WTC11 (cell line): ENCODE data around the gene RNF150. TPM values are rescaled to one million over a fixed set of nuclear protein-coding genes. Genes with fewer than 3 reads are reported as not detected.

Experiments used
- ATAC-seq: fragments of 200-7000 bp; cut with Tn5 transposase; 2 replicates; pipeline ENCODE4 v1.10.0; 2021; ENCODE audit warnings: mild to moderate bottlenecking, moderate library complexity
- CTCF ChIA-PET: fragments of 300-600 bp; sonication (Branson Sonifier 250); formaldehyde crosslinking; loops from one replicate; lab custom pipeline; 2021; ENCODE audit warnings: antibody characterized with exemption; lab: Charles Lee
- POLR2A ChIA-PET: fragments of 350-600 bp; sonication (Branson Sonifier 250); formaldehyde crosslinking; loops from one replicate; lab custom pipeline; 2021; ENCODE audit warnings: antibody characterized with exemption; lab: Charles Lee
- DNase-seq: peaks from one replicate; pipeline ENCODE4 v3.0.0; 2021; ENCODE audit warnings: low spot score
- H3K27ac Mint-ChIP-seq: 2 replicates; pipeline ENCODE4 v1.8.0; 2021; ENCODE audit warnings: mixed read lengths
- H3K27me3 Mint-ChIP-seq: 2 replicates; pipeline ENCODE4 v1.8.0; 2021; ENCODE audit warnings: low read depth, mild to moderate bottlenecking, moderate library complexity, mixed read lengths
- H3K36me3 Mint-ChIP-seq: 2 replicates; pipeline ENCODE4 v1.8.0; 2021; ENCODE audit warnings: mixed read lengths
- H3K4me1 Mint-ChIP-seq: 2 replicates; pipeline ENCODE4 v1.8.0; 2022; ENCODE audit warnings: mixed read lengths
- H3K4me3 Mint-ChIP-seq: 2 replicates; pipeline ENCODE4 v1.8.0; 2021; ENCODE audit warnings: mild to moderate bottlenecking, moderate library complexity, mixed read lengths
- H3K9me3 Mint-ChIP-seq: 2 replicates; pipeline ENCODE4 v1.8.0; 2021; ENCODE audit warnings: mixed read lengths
- ATF3 ChIP-seq: sonication (generic); formaldehyde crosslinking; conservative IDR thresholded peaks from 2 replicates; pipeline ENCODE4 v1.8.1; 2022; ENCODE audit warnings: mild to moderate bottlenecking, missing genetic modification reagents
- E2F4 ChIP-seq: sonication (generic); formaldehyde crosslinking; IDR thresholded peaks from 2 replicates; pipeline ENCODE4 v1.8.1; 2022; ENCODE audit warnings: low read depth, mild to moderate bottlenecking, moderate library complexity, missing genetic modification reagents, borderline replicate concordance
- FOXK1 ChIP-seq: sonication (generic); formaldehyde crosslinking; IDR thresholded peaks from 2 replicates; pipeline ENCODE4 v1.8.0; 2022; ENCODE audit warnings: mild to moderate bottlenecking, moderate library complexity, missing genetic modification reagents
- FOXP1 ChIP-seq: sonication (generic); formaldehyde crosslinking; IDR thresholded peaks from 2 replicates; pipeline ENCODE4 v1.8.0; 2022; ENCODE audit warnings: missing genetic modification reagents, mild to moderate bottlenecking, moderate library complexity, borderline replicate concordance
- IRF1 ChIP-seq: sonication (generic); formaldehyde crosslinking; IDR thresholded peaks from 2 replicates; pipeline ENCODE4 v1.8.0; 2023; ENCODE audit warnings: missing genetic modification reagents
- KAT7 ChIP-seq: sonication (generic); formaldehyde crosslinking; IDR thresholded peaks from 2 replicates; pipeline ENCODE4 v1.8.1; 2023; ENCODE audit warnings: missing genetic modification reagents, mild to moderate bottlenecking, borderline replicate concordance
- MAX ChIP-seq: sonication (generic); formaldehyde crosslinking; IDR thresholded peaks from 2 replicates; pipeline ENCODE4 v1.8.0; 2022; ENCODE audit warnings: mild to moderate bottlenecking, missing genetic modification reagents
- MXD4 ChIP-seq: fragments of 250-450 bp; sonication (Bioruptor Pico); IDR thresholded peaks from 2 replicates; pipeline ENCODE4 v1.8.0; 2021; ENCODE audit warnings: mild to moderate bottlenecking, moderate library complexity, borderline replicate concordance
- NFYB ChIP-seq: sonication (generic); formaldehyde crosslinking; conservative IDR thresholded peaks from 2 replicates; pipeline ENCODE4 v1.8.0; 2022; ENCODE audit warnings: low read depth, missing genetic modification reagents
- OVOL2 ChIP-seq: fragments of 250-450 bp; sonication (Bioruptor Pico); IDR thresholded peaks from 2 replicates; pipeline ENCODE4 v1.9.0; 2021; ENCODE audit warnings: mild to moderate bottlenecking, borderline replicate concordance
- RORB ChIP-seq: fragments of 250-450 bp; sonication (Bioruptor Pico); IDR thresholded peaks from 2 replicates; pipeline ENCODE4 v1.9.0; 2021; ENCODE audit warnings: mild to moderate bottlenecking
- SMAD4 ChIP-seq: sonication (generic); formaldehyde crosslinking; IDR thresholded peaks from 2 replicates; pipeline ENCODE4 v1.8.0; 2022; ENCODE audit warnings: mild to moderate bottlenecking, missing genetic modification reagents
- ZMAT4 ChIP-seq: fragments of 250-450 bp; sonication (Bioruptor Pico); IDR thresholded peaks from 2 replicates; pipeline ENCODE4 v1.9.0; 2021; ENCODE audit warnings: mild to moderate bottlenecking
- total RNA-seq: library from RNA; stranded (reverse); gene quantifications from 3 replicates; pipeline ENCODE4 v1.2.3, GENCODE V29; 2021
- TF ChIP-seq, protein P1 (sequence below): sonication (generic); formaldehyde crosslinking; IDR thresholded peaks from 2 replicates; pipeline ENCODE4 v1.8.1; 2023; ENCODE audit warnings: mild to moderate bottlenecking, missing genetic modification reagents, moderate library complexity
- TF ChIP-seq, protein P2 (sequence below): fragments of 250-450 bp; sonication (Bioruptor Pico); IDR thresholded peaks from 2 replicates; pipeline ENCODE4 v1.8.0; 2021; ENCODE audit warnings: mild to moderate bottlenecking
- TF ChIP-seq, protein P3 (sequence below): sonication (generic); formaldehyde crosslinking; IDR thresholded peaks from 2 replicates; pipeline ENCODE4 v1.8.0; 2022; ENCODE audit warnings: mild to moderate bottlenecking, missing genetic modification reagents

RNF150 gene
- total RNA-seq, 1 experiment from 2014 or later, result 5.9 TPM

- no peak for ATAC-seq
- ChIA-PET CTCF (no interaction called here), POLR2A (no interaction called here)
Observed at GRCh38 chr4:141066690-141067089, 66.6 kb downstream of the RNF150 start.

GRCh38 chr4:141065872-141066271 lies 67.4 kb downstream of the RNF150 start:
- ChIA-PET CTCF (no interaction called here), POLR2A (no interaction called here)
- TF ChIP-seq OVOL2 (CRISPR knock-in tag) (no peak), NFYB (CRISPR knock-in tag) (no peak), FOXP1 (CRISPR knock-in tag) (no peak), ZMAT4 (no peak), MAX (no peak)
- Mint-ChIP-seq H3K4me1 (no peaks in the 10 kb centered on the region), H3K27me3 (no peaks in the 10 kb centered on the region), H3K9me3 (no peaks in the 10 kb centered on the region), H3K36me3 (no peaks in the 10 kb centered on the region), H3K4me3 (no peak overlapping the region), H3K27ac (no peak overlapping the region)
- DNase-seq (no peak), ATAC-seq (no peak)

More at GRCh38 chr4:141066690-141067089, 66.6 kb downstream of the RNF150 start:
- Mint-ChIP-seq H3K4me1 (no peaks in the 10 kb centered on the region), H3K4me3 (no peak overlapping the region), H3K27ac (no peak overlapping the region), H3K36me3 (no peaks in the 10 kb centered on the region), H3K9me3 (no peaks in the 10 kb centered on the region), H3K27me3 (no peaks in the 10 kb centered on the region)
- no peak for DNase-seq
- TF ChIP-seq NFYB (CRISPR knock-in tag) (no peak), ATF3 (CRISPR knock-in tag) (no peak), RORB (CRISPR knock-in tag) (no peak), KAT7 (CRISPR knock-in tag) (no peak), E2F4 (CRISPR knock-in tag) (no peak), MXD4 (CRISPR knock-in tag) (no peak), FOXP1 (CRISPR knock-in tag) (no peak)
- TF ChIP-seq, protein P1, sequence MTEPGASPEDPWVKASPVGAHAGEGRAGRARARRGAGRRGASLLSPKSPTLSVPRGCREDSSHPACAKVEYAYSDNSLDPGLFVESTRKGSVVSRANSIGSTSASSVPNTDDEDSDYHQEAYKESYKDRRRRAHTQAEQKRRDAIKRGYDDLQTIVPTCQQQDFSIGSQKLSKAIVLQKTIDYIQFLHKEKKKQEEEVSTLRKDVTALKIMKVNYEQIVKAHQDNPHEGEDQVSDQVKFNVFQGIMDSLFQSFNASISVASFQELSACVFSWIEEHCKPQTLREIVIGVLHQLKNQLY (CRISPR knock-in tag), result no peak
- TF ChIP-seq, protein P2, sequence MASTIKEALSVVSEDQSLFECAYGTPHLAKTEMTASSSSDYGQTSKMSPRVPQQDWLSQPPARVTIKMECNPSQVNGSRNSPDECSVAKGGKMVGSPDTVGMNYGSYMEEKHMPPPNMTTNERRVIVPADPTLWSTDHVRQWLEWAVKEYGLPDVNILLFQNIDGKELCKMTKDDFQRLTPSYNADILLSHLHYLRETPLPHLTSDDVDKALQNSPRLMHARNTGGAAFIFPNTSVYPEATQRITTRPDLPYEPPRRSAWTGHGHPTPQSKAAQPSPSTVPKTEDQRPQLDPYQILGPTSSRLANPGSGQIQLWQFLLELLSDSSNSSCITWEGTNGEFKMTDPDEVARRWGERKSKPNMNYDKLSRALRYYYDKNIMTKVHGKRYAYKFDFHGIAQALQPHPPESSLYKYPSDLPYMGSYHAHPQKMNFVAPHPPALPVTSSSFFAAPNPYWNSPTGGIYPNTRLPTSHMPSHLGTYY (CRISPR knock-in tag), result no peak
- TF ChIP-seq, protein P3, sequence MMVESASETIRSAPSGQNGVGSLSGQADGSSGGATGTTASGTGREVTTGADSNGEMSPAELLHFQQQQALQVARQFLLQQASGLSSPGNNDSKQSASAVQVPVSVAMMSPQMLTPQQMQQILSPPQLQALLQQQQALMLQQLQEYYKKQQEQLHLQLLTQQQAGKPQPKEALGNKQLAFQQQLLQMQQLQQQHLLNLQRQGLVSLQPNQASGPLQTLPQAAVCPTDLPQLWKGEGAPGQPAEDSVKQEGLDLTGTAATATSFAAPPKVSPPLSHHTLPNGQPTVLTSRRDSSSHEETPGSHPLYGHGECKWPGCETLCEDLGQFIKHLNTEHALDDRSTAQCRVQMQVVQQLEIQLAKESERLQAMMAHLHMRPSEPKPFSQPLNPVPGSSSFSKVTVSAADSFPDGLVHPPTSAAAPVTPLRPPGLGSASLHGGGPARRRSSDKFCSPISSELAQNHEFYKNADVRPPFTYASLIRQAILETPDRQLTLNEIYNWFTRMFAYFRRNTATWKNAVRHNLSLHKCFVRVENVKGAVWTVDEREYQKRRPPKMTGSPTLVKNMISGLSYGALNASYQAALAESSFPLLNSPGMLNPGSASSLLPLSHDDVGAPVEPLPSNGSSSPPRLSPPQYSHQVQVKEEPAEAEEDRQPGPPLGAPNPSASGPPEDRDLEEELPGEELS (CRISPR knock-in tag), result no peak

DNA sequence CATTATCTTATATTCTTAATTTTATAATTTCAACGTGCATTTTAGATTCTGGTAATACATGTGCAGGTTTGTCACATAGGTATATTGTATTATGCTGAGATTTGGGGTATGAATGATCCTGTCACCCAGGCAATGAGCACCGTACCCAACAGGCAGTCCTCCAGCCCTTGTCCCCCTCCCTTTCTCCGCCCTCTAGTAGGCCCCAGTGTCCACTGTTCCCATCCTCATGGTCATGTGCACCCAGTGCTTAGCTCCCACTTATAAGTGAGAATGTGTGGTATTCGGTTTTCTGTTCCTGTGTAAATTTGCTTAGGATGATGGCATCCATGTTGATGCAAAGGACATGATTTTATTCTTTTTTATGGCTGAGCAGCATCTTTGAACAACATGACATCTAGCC lies 70.6 kb downstream of the RNF150 start:
- H3K9me3 Mint-ChIP-seq, result no peaks in the 10 kb centered on the region
- TF ChIP-seq IRF1 (CRISPR knock-in tag) (no peak), SMAD4 (CRISPR knock-in tag) (no peak), FOXP1 (CRISPR knock-in tag) (no peak), FOXK1 (CRISPR knock-in tag) (no peak)
- TF ChIP-seq, all 79 proteins: peak for 0
- no peak for DNase-seq
- H3K36me3 Mint-ChIP-seq, result no peaks in the 10 kb centered on the region
- POLR2A ChIA-PET, result no interaction called here
- H3K4me1 Mint-ChIP-seq, result no peaks in the 10 kb centered on the region
- H3K4me3 Mint-ChIP-seq, result no peak overlapping the region
- no peak for ATAC-seq
- H3K27ac Mint-ChIP-seq, result no peak overlapping the region
- no peaks in the 10 kb centered on the region for H3K27me3 Mint-ChIP-seq
- CTCF ChIA-PET, result no interaction called here
